ENCODE results near the gene LRRN4. TPM values are rescaled to one million over a fixed set of nuclear protein-coding genes. Genes with fewer than 3 reads are reported as not detected.
"Not testable (repeated sequence)": the region's sequence is repeated elsewhere in the genome, so short reads cannot be mapped to it uniquely, and the experiment has no call there.

Gene LRRN4
- total and polyA plus RNA-seq, 5 donors = 0.05 to 0.77 (median 0.25) TPM

GRCh38 chr20:6060213-6060612 lies 6.4 kb upstream of the LRRN4 start:
- ATAC-seq = no peak

GRCh38 chr20:6058684-6059295 lies 4.9 kb upstream of the LRRN4 start:
- 35% methylated on average over 7 of the region's 7 CpGs for WGBS
- intact Hi-C loops (cut with DNase I) = no loop called here

More at GRCh38 chr20:6060213-6060612, 6.4 kb upstream of the LRRN4 start:
- WGBS = 58% methylated on average over 6 of the region's 6 CpGs
- DNase-seq = no peak
- Histone ChIP-seq H3K4me3 (ENCODE audit: low read length) (no peak overlapping the region), H3K27me3 (ENCODE audit: control insufficient read depth, insufficient read depth) (no peaks in the 10 kb centered on the region), H3K9me3 (ENCODE audit: control insufficient read depth, low read length) (no peaks in the 10 kb centered on the region), H3K27ac (ENCODE audit: low read length) (no peak overlapping the region), H3K4me1 (ENCODE audit: control insufficient read depth, insufficient read depth, low read length) (no peaks in the 10 kb centered on the region)
- intact Hi-C loops (cut with DNase I) = loop anchor here in 1 of 4 donors (5.0 kb wide), 1 partner anchor 43 kb away; no protein-coding TSS in a partner anchor

GRCh38 chr20:6057691-6058090 lies 3.8 kb upstream of the LRRN4 start:
- Histone ChIP-seq H3K9me3 (ENCODE audit: control insufficient read depth, low read length) (no peaks in the 10 kb centered on the region), H3K27ac (ENCODE audit: low read length) (no peak overlapping the region), H3K27me3 (ENCODE audit: control insufficient read depth, insufficient read depth) (no peaks in the 10 kb centered on the region), H3K4me3 (ENCODE audit: low read length) (no peak overlapping the region), H3K4me1 (ENCODE audit: control insufficient read depth, insufficient read depth, low read length) (peaks cover 3% of the 10 kb centered on the region)
- intact Hi-C loops (cut with DNase I) = no loop called here
- 78% methylated on average over 2 of the region's 2 CpGs for WGBS
- DNase-seq (no peak), ATAC-seq (no peak)

More at GRCh38 chr20:6058684-6059295, 4.9 kb upstream of the LRRN4 start:
- Histone ChIP-seq H3K4me1 (ENCODE audit: control insufficient read depth, insufficient read depth, low read length) (peaks cover 3% of the 10 kb centered on the region), H3K27ac (ENCODE audit: low read length) (no peak overlapping the region), H3K27me3 (ENCODE audit: control insufficient read depth, insufficient read depth) (no peaks in the 10 kb centered on the region), H3K4me3 (ENCODE audit: low read length) (no peak overlapping the region), H3K9me3 (ENCODE audit: control insufficient read depth, low read length) (no peaks in the 10 kb centered on the region)
- ATAC-seq (no peak), DNase-seq (no peak)

- WGBS = 99% methylated on average over 2 of the region's 2 CpGs
- ATAC-seq (no peak), DNase-seq (no peak)
- Histone ChIP-seq H3K27me3 (ENCODE audit: control insufficient read depth, insufficient read depth) (no peaks in the 10 kb centered on the region), H3K4me1 (ENCODE audit: control insufficient read depth, insufficient read depth, low read length) (peaks cover 3% of the 10 kb centered on the region), H3K27ac (ENCODE audit: low read length) (no peak overlapping the region), H3K9me3 (ENCODE audit: control insufficient read depth, low read length) (no peaks in the 10 kb centered on the region), H3K4me3 (ENCODE audit: low read length) (no peak overlapping the region)
- intact Hi-C loops (cut with DNase I) = no loop called here
Observed at GRCh38 chr20:6057139-6057538, 3.3 kb upstream of the LRRN4 start.

GRCh38 chr20:6055981-6056569 lies 2.2 kb upstream of the LRRN4 start:
- intact Hi-C loops (cut with DNase I) = no loop called here
- no peak for DNase-seq
- peaks cover 3% of the 10 kb centered on the region for H3K4me1 ChIP-seq (ENCODE audit: control insufficient read depth, insufficient read depth, low read length)
- no peak for ATAC-seq
- H3K27me3 ChIP-seq (ENCODE audit: control insufficient read depth, insufficient read depth) = no peaks in the 10 kb centered on the region
- H3K9me3 ChIP-seq (ENCODE audit: control insufficient read depth, low read length) = no peaks in the 10 kb centered on the region
- H3K27ac ChIP-seq (ENCODE audit: low read length) = no peak overlapping the region
- no peak overlapping the region for H3K4me3 ChIP-seq (ENCODE audit: low read length)
- WGBS = 88% methylated on average over 9 of the region's 9 CpGs

- Histone ChIP-seq H3K4me3 (ENCODE audit: low read length) (no peak overlapping the region), H3K4me1 (ENCODE audit: control insufficient read depth, insufficient read depth, low read length) (peaks cover 3% of the 10 kb centered on the region), H3K9me3 (ENCODE audit: control insufficient read depth, low read length) (no peaks in the 10 kb centered on the region), H3K27me3 (ENCODE audit: control insufficient read depth, insufficient read depth) (no peaks in the 10 kb centered on the region), H3K27ac (ENCODE audit: low read length) (no peak overlapping the region)
- intact Hi-C loops (cut with DNase I) = no loop called here
- peak in 1 of 2 donors; percentile 12 for ATAC-seq
- no peak for DNase-seq
- 69% methylated on average over 10 of the region's 10 CpGs for WGBS
Observed at GRCh38 chr20:6055161-6055783, 1.4 kb upstream of the LRRN4 start.

GRCh38 chr20:6054689-6055051 lies 810 bp upstream of the LRRN4 start:
- H3K27ac ChIP-seq (ENCODE audit: low read length); H3K4me3 ChIP-seq (ENCODE audit: low read length): not testable (repeated sequence)

GRCh38 chr20:6053064-6053775 lies 640 bp downstream of the LRRN4 start:
- 60% methylated on average over 8 of the region's 8 CpGs for WGBS
- H3K27me3 ChIP-seq (ENCODE audit: control insufficient read depth, insufficient read depth) = no peaks in the 10 kb centered on the region
- DNase-seq (no peak), ATAC-seq (peak in 1 of 2 donors; percentile 7)
- H3K4me3 ChIP-seq (ENCODE audit: low read length) = no peak overlapping the region
- no peak overlapping the region for H3K27ac ChIP-seq (ENCODE audit: low read length)
- intact Hi-C loops (cut with DNase I) = no loop called here
- H3K9me3 ChIP-seq (ENCODE audit: control insufficient read depth, low read length) = no peaks in the 10 kb centered on the region
- H3K4me1 ChIP-seq (ENCODE audit: control insufficient read depth, insufficient read depth, low read length) = peaks cover 3% of the 10 kb centered on the region

More at GRCh38 chr20:6054689-6055051, 810 bp upstream of the LRRN4 start:
- ATAC-seq; intact Hi-C loops (cut with DNase I); DNase-seq; H3K9me3 ChIP-seq (ENCODE audit: control insufficient read depth, low read length); H3K27me3 ChIP-seq (ENCODE audit: control insufficient read depth, insufficient read depth); H3K4me1 ChIP-seq (ENCODE audit: control insufficient read depth, insufficient read depth, low read length): not testable (repeated sequence)
- 46% methylated on average over 4 of the region's 4 CpGs for WGBS

GRCh38 chr20:6051505-6051904 lies 2.4 kb downstream of the LRRN4 start:
- ATAC-seq = no peak

GRCh38 chr20:6048391-6048790 lies 5.5 kb downstream of the LRRN4 start:
- Histone ChIP-seq H3K4me3 (ENCODE audit: low read length) (no peak overlapping the region), H3K9me3 (ENCODE audit: control insufficient read depth, low read length) (no peaks in the 10 kb centered on the region), H3K4me1 (ENCODE audit: control insufficient read depth, insufficient read depth, low read length) (no peaks in the 10 kb centered on the region), H3K27ac (ENCODE audit: low read length) (no peak overlapping the region), H3K27me3 (ENCODE audit: control insufficient read depth, insufficient read depth) (no peaks in the 10 kb centered on the region)
- no peak for ATAC-seq
- 89% methylated on average over 3 of the region's 3 CpGs for WGBS
- no peak for DNase-seq
- intact Hi-C loops (cut with DNase I) = no loop called here

More at GRCh38 chr20:6051505-6051904, 2.4 kb downstream of the LRRN4 start:
- intact Hi-C loops (cut with DNase I) = no loop called here
- DNase-seq = no peak
- Histone ChIP-seq H3K27me3 (ENCODE audit: control insufficient read depth, insufficient read depth) (no peaks in the 10 kb centered on the region), H3K27ac (ENCODE audit: low read length) (no peak overlapping the region), H3K4me1 (ENCODE audit: control insufficient read depth, insufficient read depth, low read length) (peaks cover 3% of the 10 kb centered on the region), H3K9me3 (ENCODE audit: control insufficient read depth, low read length) (no peaks in the 10 kb centered on the region), H3K4me3 (ENCODE audit: low read length) (no peak overlapping the region)
- 60% methylated on average over 5 of the region's 5 CpGs for WGBS

- intact Hi-C loops (cut with DNase I) = no loop called here
- H3K9me3 ChIP-seq (ENCODE audit: control insufficient read depth, low read length) = no peaks in the 10 kb centered on the region
- 64% methylated on average over 1 of the region's 1 CpG for WGBS
- no peak overlapping the region for H3K4me3 ChIP-seq (ENCODE audit: low read length)
- no peak for DNase-seq
- no peak for ATAC-seq
- no peak overlapping the region for H3K27ac ChIP-seq (ENCODE audit: low read length)
- H3K27me3 ChIP-seq (ENCODE audit: control insufficient read depth, insufficient read depth) = no peaks in the 10 kb centered on the region
- no peaks in the 10 kb centered on the region for H3K4me1 ChIP-seq (ENCODE audit: control insufficient read depth, insufficient read depth, low read length)
Observed at GRCh38 chr20:6046432-6046831, 7.4 kb downstream of the LRRN4 start.
